Osteoblast (primary cell): ENCODE data around the gene RTTN. TPM values are rescaled to one million over a fixed set of nuclear protein-coding genes. Genes with fewer than 3 reads are reported as not detected.

Source experiments
- DNase-seq: peaks from one replicate; pipeline ENCODE4 v3.0.0; 2011; ENCODE audit warnings: low spot score, mixed read lengths; ENCODE audit not compliant: insufficient read length; ENCODE audit errors: missing footprints
- H2AFZ ChIP-seq: 2 replicates; pipeline ENCODE4 v1.6.0; 2011; ENCODE audit warnings: mild to moderate bottlenecking, low read length
- H3K27ac ChIP-seq: 2 replicates; pipeline ENCODE4 v1.5.1; 2011; ENCODE audit warnings: mild to moderate bottlenecking, low read depth, low read length, moderate library complexity
- H3K27me3 ChIP-seq: 2 replicates; pipeline ENCODE4 v1.6.0; 2012; ENCODE audit warnings: mild to moderate bottlenecking, control low read depth, inconsistent platforms, low read length, moderate library complexity; ENCODE audit not compliant: insufficient read depth
- H3K36me3 ChIP-seq: 2 replicates; pipeline ENCODE4 v1.5.1; 2011; ENCODE audit warnings: mild to moderate bottlenecking, low read length, control low read depth, moderate library complexity; ENCODE audit not compliant: insufficient read depth
- H3K4me1 ChIP-seq: 2 replicates; pipeline ENCODE4 v1.5.1; 2011; ENCODE audit warnings: mild to moderate bottlenecking, low read length, control low read depth, moderate library complexity; ENCODE audit not compliant: insufficient read depth
- H3K4me2 ChIP-seq: 2 replicates; pipeline ENCODE4 v1.6.0; 2011; ENCODE audit warnings: mild to moderate bottlenecking, low read length; ENCODE audit not compliant: insufficient read depth
- H3K4me3 ChIP-seq: fragments of 200-600 bp; sonication (generic); 3 replicates; pipeline ENCODE4 v1.5.1; 2012; ENCODE audit warnings: mild to moderate bottlenecking, low read length, inconsistent platforms; ENCODE audit not compliant: insufficient read depth
- H3K79me2 ChIP-seq: 2 replicates; pipeline ENCODE4 v1.6.0; 2012; ENCODE audit warnings: mild to moderate bottlenecking, low read length, control low read depth, inconsistent platforms; ENCODE audit not compliant: insufficient read depth
- H3K9me3 ChIP-seq: 2 replicates; pipeline ENCODE4 v1.5.1; 2011; ENCODE audit warnings: low read depth, low read length, control low read depth
- H4K20me1 ChIP-seq: 2 replicates; pipeline ENCODE4 v1.6.0; 2012; ENCODE audit warnings: mild to moderate bottlenecking, low read length, control low read depth; ENCODE audit not compliant: insufficient read depth
- total RNA-seq: library from RNA; depleted of rRNA; stranded (reverse); fragments of >200 nt; gene quantifications from 2 replicates; pipeline ENCODE4 v1.2.3, GENCODE V29; 2012
- TF ChIP-seq, protein P1 (sequence below): IDR thresholded peaks from 2 replicates; pipeline ENCODE4 v1.5.1; 2011; ENCODE audit warnings: mild to moderate bottlenecking, low read depth, low read length, moderate library complexity; ENCODE audit errors: extremely low read depth

Gene RTTN
- total RNA-seq, 1 donor, result 11.2 TPM

DNA sequence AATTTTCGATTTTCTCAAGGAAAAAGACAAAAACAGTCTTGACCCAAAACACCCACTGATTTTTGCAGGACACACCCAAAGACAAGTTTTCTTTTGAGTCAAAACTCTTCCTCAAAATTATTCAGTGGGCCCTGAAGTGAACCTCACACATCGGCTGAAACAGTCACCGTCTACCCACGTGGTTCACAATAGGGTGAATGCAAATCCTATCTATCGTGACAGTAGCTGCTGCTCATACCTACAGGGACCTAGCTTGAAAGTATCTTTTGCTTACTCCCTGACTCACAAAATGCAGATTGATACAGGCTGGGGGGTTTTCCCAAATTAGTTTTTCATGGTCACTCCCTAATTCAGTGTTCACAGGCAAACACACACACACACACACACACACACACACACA is 247.1 kb downstream of the RTTN start:
- no peaks in the 10 kb centered on the region for H3K79me2 ChIP-seq

DNA sequence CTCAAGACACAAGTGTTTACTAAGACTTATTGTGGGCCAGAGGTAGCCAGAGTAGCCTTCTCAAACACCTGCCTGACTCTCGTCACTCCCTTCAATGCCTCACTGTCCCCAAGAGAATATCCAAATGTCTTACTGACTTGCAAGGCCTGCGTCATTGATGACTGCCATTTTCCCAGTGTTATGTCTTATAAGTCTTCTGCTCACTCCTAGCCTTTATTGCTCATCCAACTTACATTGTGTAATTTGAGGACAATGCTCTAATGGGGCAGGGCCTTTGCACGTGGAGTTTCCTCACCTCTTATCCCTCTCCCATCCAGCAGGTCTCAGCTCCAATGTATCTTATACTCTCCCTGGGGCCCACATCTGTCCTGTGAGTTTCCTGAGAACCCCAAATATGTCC is 247.7 kb downstream of the RTTN start:
- H3K27ac ChIP-seq, result no peak overlapping the region
- H3K27me3 ChIP-seq, result no peaks in the 10 kb centered on the region
- no peak overlapping the region for H3K4me3 ChIP-seq
- H3K36me3 ChIP-seq, result no peaks in the 10 kb centered on the region
- DNase-seq, result no peak
- H3K9me3 ChIP-seq, result no peaks in the 10 kb centered on the region
- H4K20me1 ChIP-seq, result no peaks in the 10 kb centered on the region
- no peaks in the 10 kb centered on the region for H3K79me2 ChIP-seq
- H3K4me2 ChIP-seq, result no peak overlapping the region
- H3K4me1 ChIP-seq, result no peaks in the 10 kb centered on the region
- H2AFZ ChIP-seq, result no peak overlapping the region
- TF ChIP-seq, protein P1, sequence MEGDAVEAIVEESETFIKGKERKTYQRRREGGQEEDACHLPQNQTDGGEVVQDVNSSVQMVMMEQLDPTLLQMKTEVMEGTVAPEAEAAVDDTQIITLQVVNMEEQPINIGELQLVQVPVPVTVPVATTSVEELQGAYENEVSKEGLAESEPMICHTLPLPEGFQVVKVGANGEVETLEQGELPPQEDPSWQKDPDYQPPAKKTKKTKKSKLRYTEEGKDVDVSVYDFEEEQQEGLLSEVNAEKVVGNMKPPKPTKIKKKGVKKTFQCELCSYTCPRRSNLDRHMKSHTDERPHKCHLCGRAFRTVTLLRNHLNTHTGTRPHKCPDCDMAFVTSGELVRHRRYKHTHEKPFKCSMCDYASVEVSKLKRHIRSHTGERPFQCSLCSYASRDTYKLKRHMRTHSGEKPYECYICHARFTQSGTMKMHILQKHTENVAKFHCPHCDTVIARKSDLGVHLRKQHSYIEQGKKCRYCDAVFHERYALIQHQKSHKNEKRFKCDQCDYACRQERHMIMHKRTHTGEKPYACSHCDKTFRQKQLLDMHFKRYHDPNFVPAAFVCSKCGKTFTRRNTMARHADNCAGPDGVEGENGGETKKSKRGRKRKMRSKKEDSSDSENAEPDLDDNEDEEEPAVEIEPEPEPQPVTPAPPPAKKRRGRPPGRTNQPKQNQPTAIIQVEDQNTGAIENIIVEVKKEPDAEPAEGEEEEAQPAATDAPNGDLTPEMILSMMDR, result no peak

More for the DNA sequence above, 247.1 kb downstream of the RTTN start:
- Histone ChIP-seq H3K9me3 (no peaks in the 10 kb centered on the region), H4K20me1 (no peaks in the 10 kb centered on the region), H3K4me3 (no peak overlapping the region), H3K4me1 (no peaks in the 10 kb centered on the region), H3K36me3 (no peaks in the 10 kb centered on the region), H3K27me3 (no peaks in the 10 kb centered on the region), H3K4me2 (no peak overlapping the region), H2AFZ (no peak overlapping the region), H3K27ac (no peak overlapping the region)
- DNase-seq, result no peak
- TF ChIP-seq, protein P1, result no peak

DNA sequence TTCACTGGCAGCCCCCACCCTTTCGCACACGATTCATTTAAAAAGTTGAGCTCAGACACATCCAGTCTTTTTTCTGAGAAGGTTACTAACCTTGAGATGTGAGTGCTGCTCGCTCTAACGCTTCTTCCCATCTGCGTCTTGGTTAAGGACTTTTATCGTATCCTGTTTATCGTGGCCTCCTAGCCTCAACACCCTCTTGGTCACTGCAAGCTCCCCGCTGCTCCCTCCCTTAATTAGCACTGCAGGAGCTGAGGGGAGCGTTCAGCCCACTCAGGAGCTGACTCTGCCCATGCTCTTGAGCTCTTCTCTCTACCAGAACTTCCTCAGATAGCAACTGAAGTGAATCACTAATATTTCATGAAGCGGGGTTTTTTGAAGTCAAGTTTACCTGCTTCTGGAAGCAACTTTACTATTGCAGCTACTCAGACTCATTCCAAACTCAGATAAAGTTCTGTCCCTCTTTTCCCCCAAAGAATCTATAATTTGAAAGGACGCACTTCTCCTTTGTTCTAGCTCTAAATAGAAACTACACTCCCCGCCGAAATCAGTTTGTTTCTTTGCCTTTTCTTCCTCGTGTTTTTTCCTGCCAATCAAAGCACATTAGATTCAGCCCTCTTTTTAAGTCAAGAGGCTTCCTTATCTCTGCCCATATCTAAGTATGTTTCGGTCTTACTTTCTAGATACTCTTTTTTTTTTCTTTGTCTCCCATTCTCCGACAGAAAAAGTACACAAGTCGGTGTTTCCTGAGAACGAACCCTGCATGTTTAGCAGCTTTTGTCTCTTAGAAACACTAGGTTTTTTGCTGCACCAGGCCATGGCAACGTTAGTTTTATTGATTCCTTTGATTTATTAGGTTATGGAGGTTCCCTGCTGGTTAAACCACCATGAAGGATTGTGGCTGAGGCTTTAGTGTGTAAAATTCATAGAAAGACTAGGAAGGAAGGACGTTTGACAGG is 248.5 kb downstream of the RTTN start:
- H3K36me3 ChIP-seq, result no peaks in the 10 kb centered on the region
- no peak overlapping the region for H3K4me3 ChIP-seq
- no peaks in the 10 kb centered on the region for H3K79me2 ChIP-seq
- H3K9me3 ChIP-seq, result no peaks in the 10 kb centered on the region
- no peak overlapping the region for H2AFZ ChIP-seq
- TF ChIP-seq, protein P1, result no peak
- H3K27ac ChIP-seq, result no peak overlapping the region
- H3K4me1 ChIP-seq, result no peaks in the 10 kb centered on the region
- no peaks in the 10 kb centered on the region for H4K20me1 ChIP-seq
- no peaks in the 10 kb centered on the region for H3K27me3 ChIP-seq
- DNase-seq, result no peak
- no peak overlapping the region for H3K4me2 ChIP-seq

DNA sequence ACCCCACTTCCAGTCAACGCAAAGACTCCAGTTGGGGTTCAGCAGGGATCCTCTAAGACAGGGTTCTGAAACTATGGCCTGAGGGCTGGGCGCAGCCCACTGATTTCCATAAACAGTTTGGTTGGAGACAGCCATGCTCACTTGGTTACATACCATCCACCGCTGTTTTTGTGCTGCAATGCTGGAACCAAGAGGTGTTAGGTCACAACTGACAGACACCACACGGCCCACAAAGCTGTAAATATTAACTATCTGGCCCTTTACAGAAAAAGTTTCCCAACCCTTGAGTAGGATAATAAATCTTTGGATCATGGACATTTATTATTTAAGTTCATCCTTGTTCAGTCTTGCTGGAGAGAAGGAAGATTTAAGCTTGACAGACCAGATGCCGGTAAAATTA is 249.4 kb downstream of the RTTN start:
- DNase-seq, result no peak
- Histone ChIP-seq H3K4me1 (peaks cover 6% of the 10 kb centered on the region), H2AFZ (no peak overlapping the region), H3K36me3 (no peaks in the 10 kb centered on the region), H3K79me2 (no peaks in the 10 kb centered on the region), H3K4me3 (no peak overlapping the region), H4K20me1 (no peaks in the 10 kb centered on the region), H3K4me2 (no peak overlapping the region), H3K9me3 (no peaks in the 10 kb centered on the region), H3K27me3 (no peaks in the 10 kb centered on the region), H3K27ac (no peak overlapping the region)
- TF ChIP-seq, protein P1, result no peak
